Measurements from ENCODE around the gene PLAAT4.
"Not testable (repeated sequence)": the region's sequence is repeated elsewhere in the genome, so short reads cannot be mapped to it uniquely, and the experiment has no call there.

DNA sequence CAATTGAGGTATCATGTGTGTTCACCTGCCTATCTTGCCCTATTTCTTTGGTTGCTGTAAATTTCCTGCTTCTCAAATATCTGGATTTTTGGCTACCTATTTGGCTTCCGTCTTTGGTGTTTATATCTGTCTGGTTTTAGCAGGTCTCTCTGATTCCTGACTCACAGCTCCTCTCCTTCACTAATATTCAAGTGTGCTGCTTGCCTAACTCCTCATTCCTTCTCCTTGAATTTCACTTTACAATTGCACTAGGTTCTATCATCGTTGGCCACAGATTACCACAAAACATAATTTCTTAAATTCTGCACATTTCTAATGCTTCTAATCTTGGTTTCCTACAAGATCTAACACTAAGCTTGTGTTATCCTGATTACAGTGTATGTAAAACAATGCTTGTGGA is 5.9 kb downstream of the PLAAT4 start:
- not testable (repeated sequence) for TF ChIP-seq SUZ12 (IDR thresholded peaks at IDR 0.05; ENCODE audit: extremely low read depth, insufficient read depth, insufficient read length); ZNF274 (IDR thresholded peaks at IDR 0.05; ENCODE audit: low read depth, low read length)

Data from NT2/D1 (cell line).